ENCODE measurements around the gene SLC8A3. TPM values are rescaled to one million over a fixed set of nuclear protein-coding genes. Genes with fewer than 3 reads are reported as not detected.

Gene SLC8A3
- total RNA-seq, 2 donors from 2014 or later, result under 0.01 to 0.66 TPM

- H3K36me3 ChIP-seq (replicated peaks in 1 of 2; ENCODE audit: insufficient read depth in 1 of 2, low read depth in 2 of 2), result no peaks in the 10 kb centered on the region
- 86 to 89% methylated on average over 3 of the region's 3 CpGs for WGBS, 2 donors
- intact Hi-C loops (cut with DNase I), result no loop called here
- TF ChIP-seq CTCF (IDR thresholded peaks at IDR 0.05) (no peak), POLR2A (IDR thresholded peaks at IDR 0.05) (no peak)
- no peaks in the 10 kb centered on the region for H3K4me1 ChIP-seq
- H3K27ac ChIP-seq, result no peak overlapping the region
- H3K9me3 ChIP-seq, result no peaks in the 10 kb centered on the region
- H3K4me3 ChIP-seq, result no peak overlapping the region
- no peak for DNase-seq
- no peaks in the 10 kb centered on the region for H3K27me3 ChIP-seq
- no peak for ATAC-seq
Observed at GRCh38 chr14:70152081-70152480, 36.7 kb downstream of the SLC8A3 start.

GRCh38 chr14:70149596-70150165, 39.1 kb downstream of the SLC8A3 start:
- Histone ChIP-seq H3K36me3 (replicated peaks in 1 of 2; ENCODE audit: insufficient read depth in 1 of 2, low read depth in 2 of 2) (no peaks in the 10 kb centered on the region), H3K4me1 (no peaks in the 10 kb centered on the region), H3K4me3 (no peak overlapping the region), H3K27me3 (no peaks in the 10 kb centered on the region), H3K27ac (no peak overlapping the region), H3K9me3 (no peaks in the 10 kb centered on the region)
- intact Hi-C loops (cut with DNase I), result no loop called here
- TF ChIP-seq POLR2A (IDR thresholded peaks at IDR 0.05), result no peak
- no peak for TF ChIP-seq CTCF (IDR thresholded peaks at IDR 0.05)
- ATAC-seq (no peak), DNase-seq (no peak)
- 47 to 68% methylated on average over 4 of the region's 4 CpGs for WGBS, 2 donors

- H3K4me1 ChIP-seq, result no peaks in the 10 kb centered on the region
- ATAC-seq, result no peak
- H3K9me3 ChIP-seq, result no peaks in the 10 kb centered on the region
- DNase-seq, result no peak
- no peaks in the 10 kb centered on the region for H3K36me3 ChIP-seq (replicated peaks in 1 of 2; ENCODE audit: insufficient read depth in 1 of 2, low read depth in 2 of 2)
- no peak overlapping the region for H3K4me3 ChIP-seq
- no peak for TF ChIP-seq POLR2A (IDR thresholded peaks at IDR 0.05)
- TF ChIP-seq CTCF (IDR thresholded peaks at IDR 0.05), result no peak
- intact Hi-C loops (cut with DNase I), result no loop called here
- no peaks in the 10 kb centered on the region for H3K27me3 ChIP-seq
- WGBS, 2 donors, result 59 to 60% methylated on average over 1 to 3 of the region's 3 CpGs
- no peak overlapping the region for H3K27ac ChIP-seq
Observed at GRCh38 chr14:70148911-70149595, 39.7 kb downstream of the SLC8A3 start.

GRCh38 chr14:70148351-70148750, 40.4 kb downstream of the SLC8A3 start:
- no peaks in the 10 kb centered on the region for H3K36me3 ChIP-seq (replicated peaks in 1 of 2; ENCODE audit: insufficient read depth in 1 of 2, low read depth in 2 of 2)
- no peak for TF ChIP-seq CTCF (IDR thresholded peaks at IDR 0.05)
- TF ChIP-seq POLR2A (IDR thresholded peaks at IDR 0.05), result no peak
- intact Hi-C loops (cut with DNase I), result no loop called here
- DNase-seq, result no peak
- no peaks in the 10 kb centered on the region for H3K4me1 ChIP-seq
- no peaks in the 10 kb centered on the region for H3K9me3 ChIP-seq
- H3K4me3 ChIP-seq, result no peak overlapping the region
- H3K27me3 ChIP-seq, result no peaks in the 10 kb centered on the region
- 76 to 77% methylated on average over 3 of the region's 3 CpGs for whole genome bisulfite sequencing, 2 donors
- no peak for ATAC-seq
- H3K27ac ChIP-seq, result no peak overlapping the region

- Histone ChIP-seq H3K4me3 (no peak overlapping the region), H3K27ac (no peak overlapping the region), H3K9me3 (no peaks in the 10 kb centered on the region), H3K4me1 (no peaks in the 10 kb centered on the region), H3K27me3 (no peaks in the 10 kb centered on the region), H3K36me3 (replicated peaks in 1 of 2; ENCODE audit: insufficient read depth in 1 of 2, low read depth in 2 of 2) (no peaks in the 10 kb centered on the region)
- intact Hi-C loops (cut with DNase I), result no loop called here
- WGBS, 2 donors, result 58 to 71% methylated on average over 6 of the region's 6 CpGs
- no peak for ATAC-seq
- no peak for DNase-seq
- TF ChIP-seq CTCF (IDR thresholded peaks at IDR 0.05) (no peak), POLR2A (IDR thresholded peaks at IDR 0.05) (no peak)
Observed at GRCh38 chr14:70144046-70144445, 44.7 kb downstream of the SLC8A3 start.
